ENCODE measurements around the gene ABHD17A.

- no peak for TF ChIP-seq CTCF (IDR thresholded peaks at IDR 0.05)
- TF ChIP-seq POLR2A (IDR thresholded peaks at IDR 0.05): no peak
Observed at GRCh38 chr19:1909761-1910080, 24.4 kb upstream of the ABHD17A start.

Measured in uterus (tissue), 2 donors.